GM13976 (cell line): ENCODE data around the gene OCA2.
"Not testable (repeated sequence)": the region's sequence is repeated elsewhere in the genome, so short reads cannot be mapped to it uniquely, and the experiment has no call there.

Experiments
- DNase-seq: peaks from one replicate; pipeline ENCODE4 v3.0.0; 2012; ENCODE audit warnings: low spot score
- CTCF ChIP-seq: IDR thresholded peaks from 2 replicates; pipeline ENCODE4 v1.5.1; 2012; ENCODE audit warnings: borderline replicate concordance, mild to moderate bottlenecking; ENCODE audit not compliant: insufficient read depth; ENCODE audit errors: extremely low read depth, missing control alignments, control extremely low read depth
- in situ Hi-C: fragments of 300-500 bp; cut with MboI; formaldehyde crosslinking; loops from one replicate; pipeline ENCODE4 v1.12.0; 2022; ENCODE audit warnings: low sequenced_read_pairs, mixed read lengths, inconsistent platforms; ENCODE audit not compliant: unreplicated experiment

Gene OCA2

GRCh38 chr15:27958911-27959578 is 140.1 kb downstream of the OCA2 start:
- no peak for DNase-seq
- no peak for TF ChIP-seq CTCF
- in situ Hi-C loops = no loop called here

GRCh38 chr15:27956285-27956684 is 142.8 kb downstream of the OCA2 start:
- DNase-seq = no peak
- TF ChIP-seq CTCF = no peak
- in situ Hi-C loops = no loop called here

- no peak for DNase-seq
- in situ Hi-C loops = no loop called here
- no peak for TF ChIP-seq CTCF
Measured at GRCh38 chr15:27955087-27955486, 144.0 kb downstream of the OCA2 start.

- DNase-seq, in situ Hi-C loops: not testable (repeated sequence)
Measured at GRCh38 chr15:27952593-27952992, 146.5 kb downstream of the OCA2 start.

- TF ChIP-seq CTCF = no peak
- DNase-seq = no peak
- in situ Hi-C loops = no loop called here
Measured at GRCh38 chr15:27951191-27951890, 147.8 kb downstream of the OCA2 start.

- TF ChIP-seq CTCF = no peak
- in situ Hi-C loops = no loop called here
- DNase-seq = no peak
Measured at GRCh38 chr15:27949089-27949488, 150.0 kb downstream of the OCA2 start.

- no peak for TF ChIP-seq CTCF
- no peak for DNase-seq
- in situ Hi-C loops = no loop called here
Measured at GRCh38 chr15:27939246-27939645, 159.9 kb downstream of the OCA2 start.
